Fibroblast of lung (primary cell): Measurements from ENCODE around the gene ADGRD2.

Source experiments
- EZH2 ChIP-seq: IDR thresholded peaks from 2 replicates; pipeline ENCODE4 v1.5.1; 2012; ENCODE audit warnings: low read length, control low read depth, mild to moderate bottlenecking; ENCODE audit errors: missing control alignments
- TF ChIP-seq, protein P1 (sequence below), 2 donors: IDR thresholded peaks in 1 of 2; conservative IDR thresholded peaks in 1 of 2; 1 replicate in 1 of 2; 2 replicates in 1 of 2; pipeline ENCODE4 v1.5.1; 2011 to 2012; ENCODE audit warnings: low read length in 2 of 2, control low read depth in 1 of 2, inconsistent platforms in 1 of 2, low read depth in 1 of 2, mild to moderate bottlenecking in 1 of 2

GRCh38 chr9:124527781-124528180 lies 77.5 kb downstream of the ADGRD2 start:
- TF ChIP-seq, protein P1, sequence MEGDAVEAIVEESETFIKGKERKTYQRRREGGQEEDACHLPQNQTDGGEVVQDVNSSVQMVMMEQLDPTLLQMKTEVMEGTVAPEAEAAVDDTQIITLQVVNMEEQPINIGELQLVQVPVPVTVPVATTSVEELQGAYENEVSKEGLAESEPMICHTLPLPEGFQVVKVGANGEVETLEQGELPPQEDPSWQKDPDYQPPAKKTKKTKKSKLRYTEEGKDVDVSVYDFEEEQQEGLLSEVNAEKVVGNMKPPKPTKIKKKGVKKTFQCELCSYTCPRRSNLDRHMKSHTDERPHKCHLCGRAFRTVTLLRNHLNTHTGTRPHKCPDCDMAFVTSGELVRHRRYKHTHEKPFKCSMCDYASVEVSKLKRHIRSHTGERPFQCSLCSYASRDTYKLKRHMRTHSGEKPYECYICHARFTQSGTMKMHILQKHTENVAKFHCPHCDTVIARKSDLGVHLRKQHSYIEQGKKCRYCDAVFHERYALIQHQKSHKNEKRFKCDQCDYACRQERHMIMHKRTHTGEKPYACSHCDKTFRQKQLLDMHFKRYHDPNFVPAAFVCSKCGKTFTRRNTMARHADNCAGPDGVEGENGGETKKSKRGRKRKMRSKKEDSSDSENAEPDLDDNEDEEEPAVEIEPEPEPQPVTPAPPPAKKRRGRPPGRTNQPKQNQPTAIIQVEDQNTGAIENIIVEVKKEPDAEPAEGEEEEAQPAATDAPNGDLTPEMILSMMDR (conservative IDR thresholded peaks at IDR 0.05 in 1 of 2, IDR thresholded peaks at IDR 0.05 in 1 of 2; ENCODE audit: low read depth in 1 of 2, low read length in 2 of 2): no peak
- no peak for TF ChIP-seq EZH2
